ENCODE data around the gene SPN. TPM values are rescaled to one million over a fixed set of nuclear protein-coding genes. Genes with fewer than 3 reads are reported as not detected.
A peak's percentile ranks its signal among the peaks of the same experiment; 100 is the strongest.
"Not testable (repeated sequence)": the region's sequence is repeated elsewhere in the genome, so short reads cannot be mapped to it uniquely, and the experiment has no call there.

Gene SPN
- total and polyA plus RNA-seq, 5 donors from 2014 or later: 103 to 149 (median 134) TPM

DNA sequence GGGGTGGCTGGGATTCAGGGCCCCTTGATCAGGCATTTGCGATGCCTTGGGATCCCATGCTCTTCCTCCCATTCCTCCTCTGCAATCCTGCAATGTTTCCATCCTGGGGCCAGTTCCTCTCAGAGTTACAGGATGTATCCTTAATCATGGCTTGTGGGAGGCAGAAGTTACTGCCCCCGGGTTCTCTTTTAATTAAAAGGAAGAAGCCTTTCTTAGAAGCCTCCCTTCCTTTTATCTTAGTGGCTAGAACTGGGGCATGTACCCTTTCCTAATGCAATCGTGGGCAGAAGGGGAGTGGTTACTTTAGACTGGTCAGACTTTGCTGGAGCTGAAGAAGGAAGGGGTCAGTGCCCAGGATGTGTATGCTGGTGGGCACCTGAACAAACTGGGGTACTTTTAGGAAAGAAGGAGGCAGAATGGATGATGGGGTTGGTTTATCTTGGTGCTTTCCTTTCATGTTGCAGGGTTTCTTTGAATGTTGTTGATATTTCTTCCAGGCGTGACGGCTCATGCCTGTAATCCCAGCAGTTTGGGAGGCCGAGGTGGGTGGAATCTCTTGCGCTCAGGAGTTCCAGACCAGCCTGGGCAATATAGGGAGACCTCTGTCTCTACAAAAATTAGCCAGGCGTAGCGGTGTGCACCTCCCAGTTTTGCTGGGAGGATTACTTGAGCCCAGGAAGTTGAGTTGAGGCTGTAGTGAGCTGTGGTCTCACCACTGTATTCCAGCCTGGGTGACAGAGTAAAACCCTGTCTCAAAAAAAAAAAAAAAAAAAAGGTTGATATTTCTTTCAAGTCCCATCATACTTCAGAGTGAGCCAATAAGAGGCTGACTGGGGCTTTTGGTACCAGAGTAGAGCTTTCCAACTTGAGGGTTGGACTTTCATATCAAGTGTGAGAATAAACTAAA lies 13.2 kb upstream of the SPN start:
- Mint-ChIP-seq H3K36me3 (no peaks in the 10 kb centered on the region), H3K4me3 (peak overlapping the region in 1 of 4 donors; percentile 40), H3K4me1 (peaks cover 8 to 21% (median 13%) of the 10 kb centered on the region in 4 donors), H3K27ac (no peak overlapping the region), H3K27me3 (no peaks in the 10 kb centered on the region), H3K9me3 (no peaks in the 10 kb centered on the region)
- H3K27ac ChIP-seq (ENCODE audit: insufficient read depth, low read length, poor library complexity, severe bottlenecking): no peak overlapping the region
- H3K27me3 ChIP-seq (ENCODE audit: control insufficient read depth, insufficient read depth, low read length): no peaks in the 10 kb centered on the region
- peaks cover 11% of the 10 kb centered on the region for H3K4me1 ChIP-seq (ENCODE audit: control insufficient read depth, insufficient read depth, low read length, poor library complexity, severe bottlenecking)
- no peaks in the 10 kb centered on the region for H3K9me3 ChIP-seq (ENCODE audit: control insufficient read depth in 2 of 2, low read length in 2 of 2)
- DNase-seq (no peak), ATAC-seq (ENCODE audit: low read depth in 2 of 2) (no peak)
- no peak overlapping the region for H3K4me3 ChIP-seq (ENCODE audit: low read depth, low read length)
- no peaks in the 10 kb centered on the region for H3K36me3 ChIP-seq (ENCODE audit: control insufficient read depth, insufficient read depth, low read length)

- H3K4me3 ChIP-seq (ENCODE audit: low read depth, low read length): no peak overlapping the region
- no peaks in the 10 kb centered on the region for H3K36me3 ChIP-seq (ENCODE audit: control insufficient read depth, insufficient read depth, low read length)
- no peak for ATAC-seq (ENCODE audit: low read depth in 2 of 2)
- no peak overlapping the region for H3K27ac ChIP-seq (ENCODE audit: insufficient read depth, low read length, poor library complexity, severe bottlenecking)
- Mint-ChIP-seq H3K27ac (no peak overlapping the region), H3K36me3 (no peaks in the 10 kb centered on the region), H3K9me3 (no peaks in the 10 kb centered on the region), H3K27me3 (no peaks in the 10 kb centered on the region), H3K4me1 (peaks cover under 1 to 12% (median 4%) of the 10 kb centered on the region in 4 donors), H3K4me3 (no peak overlapping the region)
- DNase-seq: no peak
- no peaks in the 10 kb centered on the region for H3K27me3 ChIP-seq (ENCODE audit: control insufficient read depth, insufficient read depth, low read length)
- peaks cover 2% of the 10 kb centered on the region for H3K4me1 ChIP-seq (ENCODE audit: control insufficient read depth, insufficient read depth, low read length, poor library complexity, severe bottlenecking)
- H3K9me3 ChIP-seq (ENCODE audit: control insufficient read depth in 2 of 2, low read length in 2 of 2): no peaks in the 10 kb centered on the region
Observed at GRCh38 chr16:29650771-29651170, 12.3 kb upstream of the SPN start.

GRCh38 chr16:29651774-29652349 lies 11.2 kb upstream of the SPN start:
- Mint-ChIP-seq H3K4me1 (peaks cover 0 to 14% (median 3%) of the 10 kb centered on the region in 4 donors), H3K27ac (no peak overlapping the region), H3K27me3 (peaks cover 2% of the 10 kb centered on the region), H3K36me3 (no peaks in the 10 kb centered on the region), H3K4me3 (no peak overlapping the region), H3K9me3 (no peaks in the 10 kb centered on the region)
- DNase-seq: no peak
- no peak overlapping the region for H3K4me3 ChIP-seq (ENCODE audit: low read depth, low read length)
- H3K27me3 ChIP-seq (ENCODE audit: control insufficient read depth, insufficient read depth, low read length): no peaks in the 10 kb centered on the region
- no peaks in the 10 kb centered on the region for H3K4me1 ChIP-seq (ENCODE audit: control insufficient read depth, insufficient read depth, low read length, poor library complexity, severe bottlenecking)
- ATAC-seq (ENCODE audit: low read depth in 2 of 2): no peak
- H3K27ac ChIP-seq (ENCODE audit: insufficient read depth, low read length, poor library complexity, severe bottlenecking): no peak overlapping the region
- no peaks in the 10 kb centered on the region for H3K9me3 ChIP-seq (ENCODE audit: control insufficient read depth in 2 of 2, low read length in 2 of 2)
- H3K36me3 ChIP-seq (ENCODE audit: control insufficient read depth, insufficient read depth, low read length): no peaks in the 10 kb centered on the region

DNA sequence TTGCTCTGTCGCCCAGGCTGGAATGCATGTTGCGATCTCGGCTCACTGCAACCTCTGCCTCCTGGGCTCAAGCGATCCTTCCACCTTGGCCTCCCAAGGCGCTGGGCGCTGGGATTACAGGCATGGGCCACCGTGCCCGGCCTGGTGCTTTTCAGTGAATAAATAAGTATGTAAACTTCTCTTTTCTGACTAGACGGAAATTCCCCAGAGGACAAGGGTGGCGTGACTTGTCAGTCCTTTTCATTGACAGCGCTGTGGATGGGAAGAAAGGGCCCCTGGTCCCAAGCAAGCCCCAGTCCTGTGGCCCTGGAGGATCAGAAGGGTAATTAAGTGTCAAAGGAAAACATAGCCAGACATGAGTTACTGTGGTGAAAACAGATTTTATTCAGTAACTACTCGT lies 9.6 kb upstream of the SPN start:
- Mint-ChIP-seq H3K36me3 (no peaks in the 10 kb centered on the region), H3K27me3 (peaks cover 5% of the 10 kb centered on the region), H3K27ac (no peak overlapping the region), H3K4me3 (peak overlapping the region in 1 of 4 donors; percentile 13), H3K4me1 (peaks cover 0 to 14% (median 3%) of the 10 kb centered on the region in 4 donors), H3K9me3 (no peaks in the 10 kb centered on the region)
- Histone ChIP-seq H3K36me3 (ENCODE audit: control insufficient read depth, insufficient read depth, low read length) (no peaks in the 10 kb centered on the region), H3K4me3 (ENCODE audit: low read depth, low read length) (no peak overlapping the region), H3K4me1 (ENCODE audit: control insufficient read depth, insufficient read depth, low read length, poor library complexity, severe bottlenecking) (no peaks in the 10 kb centered on the region), H3K27me3 (ENCODE audit: control insufficient read depth, insufficient read depth, low read length) (no peaks in the 10 kb centered on the region), H3K27ac (ENCODE audit: insufficient read depth, low read length, poor library complexity, severe bottlenecking) (no peak overlapping the region), H3K9me3 (ENCODE audit: control insufficient read depth in 2 of 2, low read length in 2 of 2) (no peaks in the 10 kb centered on the region)
- ATAC-seq (ENCODE audit: low read depth in 2 of 2): no peak
- no peak for DNase-seq

GRCh38 chr16:29653890-29654289 lies 9.2 kb upstream of the SPN start:
- not testable (repeated sequence) for H3K27me3 Mint-ChIP-seq; ATAC-seq (ENCODE audit: low read depth in 2 of 2)

GRCh38 chr16:29656688-29657523 lies 6.1 kb upstream of the SPN start:
- no peaks in the 10 kb centered on the region for H3K27me3 ChIP-seq (ENCODE audit: control insufficient read depth, insufficient read depth, low read length)
- Mint-ChIP-seq H3K4me3 (no peak overlapping the region), H3K4me1 (peaks cover 0 to 25% (median 12%) of the 10 kb centered on the region in 4 donors), H3K36me3 (no peaks in the 10 kb centered on the region), H3K27me3 (peaks cover 5% of the 10 kb centered on the region), H3K9me3 (no peaks in the 10 kb centered on the region), H3K27ac (peak overlapping the region in 1 of 3 donors; percentile 86)
- ATAC-seq (ENCODE audit: low read depth in 2 of 2) (no peak), DNase-seq (no peak)
- H3K4me1 ChIP-seq (ENCODE audit: control insufficient read depth, insufficient read depth, low read length, poor library complexity, severe bottlenecking): peaks cover 8% of the 10 kb centered on the region
- no peaks in the 10 kb centered on the region for H3K9me3 ChIP-seq (ENCODE audit: control insufficient read depth in 2 of 2, low read length in 2 of 2)
- H3K27ac ChIP-seq (ENCODE audit: insufficient read depth, low read length, poor library complexity, severe bottlenecking): no peak overlapping the region
- H3K4me3 ChIP-seq (ENCODE audit: low read depth, low read length): no peak overlapping the region
- H3K36me3 ChIP-seq (ENCODE audit: control insufficient read depth, insufficient read depth, low read length): no peaks in the 10 kb centered on the region

More at GRCh38 chr16:29653890-29654289, 9.2 kb upstream of the SPN start:
- H3K27me3 ChIP-seq (ENCODE audit: control insufficient read depth, insufficient read depth, low read length); H3K9me3 Mint-ChIP-seq; H3K9me3 ChIP-seq (ENCODE audit: control insufficient read depth in 2 of 2, low read length in 2 of 2); H3K27ac ChIP-seq (ENCODE audit: insufficient read depth, low read length, poor library complexity, severe bottlenecking); H3K4me3 Mint-ChIP-seq; H3K36me3 Mint-ChIP-seq; H3K36me3 ChIP-seq (ENCODE audit: control insufficient read depth, insufficient read depth, low read length); H3K4me1 ChIP-seq (ENCODE audit: control insufficient read depth, insufficient read depth, low read length, poor library complexity, severe bottlenecking); H3K27ac Mint-ChIP-seq; H3K4me3 ChIP-seq (ENCODE audit: low read depth, low read length); DNase-seq: not testable (repeated sequence)
- H3K4me1 Mint-ChIP-seq: peaks cover 0 to 14% (median 4%) of the 10 kb centered on the region in 4 donors

GRCh38 chr16:29658705-29659104 lies 4.3 kb upstream of the SPN start:
- peaks cover 5% of the 10 kb centered on the region for H3K27me3 Mint-ChIP-seq
- H3K27ac Mint-ChIP-seq: peak overlapping the region; percentile 44 to 85 (median 83)

More at GRCh38 chr16:29658705-29659104, 4.3 kb upstream of the SPN start:
- Histone ChIP-seq H3K9me3 (ENCODE audit: control insufficient read depth in 2 of 2, low read length in 2 of 2) (no peaks in the 10 kb centered on the region), H3K27me3 (ENCODE audit: control insufficient read depth, insufficient read depth, low read length) (no peaks in the 10 kb centered on the region), H3K36me3 (ENCODE audit: control insufficient read depth, insufficient read depth, low read length) (no peaks in the 10 kb centered on the region), H3K4me3 (ENCODE audit: low read depth, low read length) (no peak overlapping the region), H3K27ac (ENCODE audit: insufficient read depth, low read length, poor library complexity, severe bottlenecking) (peak overlapping the region; percentile 0), H3K4me1 (ENCODE audit: control insufficient read depth, insufficient read depth, low read length, poor library complexity, severe bottlenecking) (peaks cover 21% of the 10 kb centered on the region)
- Mint-ChIP-seq H3K4me3 (no peak overlapping the region), H3K36me3 (peaks cover 2% of the 10 kb centered on the region), H3K4me1 (peaks cover 0 to 30% (median 23%) of the 10 kb centered on the region in 4 donors), H3K9me3 (no peaks in the 10 kb centered on the region)
- DNase-seq (no peak), ATAC-seq (ENCODE audit: low read depth in 2 of 2) (no peak)
